HepG2 (cell line): Measurements from ENCODE around the gene ADI1. TPM values are rescaled to one million over a fixed set of nuclear protein-coding genes. Genes with fewer than 3 reads are reported as not detected.
A peak's percentile ranks its signal among the peaks of the same experiment; 100 is the strongest.

Experiments used
- ARID5B ChIP-seq: IDR thresholded peaks from 2 replicates; pipeline ENCODE4 v1.4.0; 2020; ENCODE audit warnings: mild to moderate bottlenecking, missing genetic modification reagents
- E2F1 ChIP-seq: sonication (generic); formaldehyde crosslinking; IDR thresholded peaks from 2 replicates; pipeline ENCODE4 v1.5.0; 2020; ENCODE audit warnings: missing genetic modification reagents
- ETV5 ChIP-seq: IDR thresholded peaks from 2 replicates; pipeline ENCODE4 v1.6.1; 2018; ENCODE audit warnings: missing biosample characterization, missing genetic modification reagents, inconsistent platforms, borderline replicate concordance
- GMEB2 ChIP-seq: IDR thresholded peaks from 2 replicates; pipeline ENCODE4 v1.6.1; 2016; ENCODE audit warnings: missing biosample characterization, missing genetic modification reagents, low read depth
- HOMEZ ChIP-seq: IDR thresholded peaks from 2 replicates; pipeline ENCODE4 v1.6.1; 2016; ENCODE audit warnings: low read depth
- HOXD1 ChIP-seq: sonication (generic); formaldehyde crosslinking; IDR thresholded peaks from 2 replicates; pipeline ENCODE4 v1.5.0; 2020; ENCODE audit warnings: missing genetic modification reagents
- KDM6A ChIP-seq: IDR thresholded peaks from 2 replicates; pipeline ENCODE4 v1.6.1; 2016; ENCODE audit warnings: low read depth
- RFX1 ChIP-seq: fragments of 450-650 bp; IDR thresholded peaks from 2 replicates; pipeline ENCODE4 v1.6.1; 2017
- SNRNP70 ChIP-seq: fragments of 200-400 bp; formaldehyde crosslinking; IDR thresholded peaks from 2 replicates; pipeline ENCODE4 v1.6.1; 2017; ENCODE audit warnings: mild to moderate bottlenecking, low read depth, low read length, moderate library complexity
- SP2 ChIP-seq: sonication (generic); formaldehyde crosslinking; IDR thresholded peaks from 2 replicates; pipeline ENCODE4 v1.5.1; 2020; ENCODE audit warnings: mild to moderate bottlenecking, missing genetic modification reagents
- THAP8 ChIP-seq: sonication (generic); formaldehyde crosslinking; IDR thresholded peaks from 2 replicates; pipeline ENCODE4 v1.5.1; 2020; ENCODE audit warnings: missing genetic modification reagents, mild to moderate bottlenecking, borderline replicate concordance
- ZBTB43 ChIP-seq: sonication (generic); formaldehyde crosslinking; conservative IDR thresholded peaks from 2 replicates; pipeline ENCODE4 v1.4.0; 2020; ENCODE audit warnings: missing genetic modification reagents
- ZNF232 ChIP-seq: sonication (generic); formaldehyde crosslinking; IDR thresholded peaks from 2 replicates; pipeline ENCODE4 v1.4.0; 2020; ENCODE audit warnings: missing genetic modification reagents, borderline replicate concordance
- ZNF251 ChIP-seq: sonication (generic); formaldehyde crosslinking; IDR thresholded peaks from 2 replicates; pipeline ENCODE4 v1.9.0; 2021; ENCODE audit warnings: mild to moderate bottlenecking, missing genetic modification reagents
- ZNF562 ChIP-seq: sonication (generic); formaldehyde crosslinking; IDR thresholded peaks from 2 replicates; pipeline ENCODE4 v1.8.0; 2022; ENCODE audit warnings: missing genetic modification reagents, borderline replicate concordance
- ZNF629 ChIP-seq: sonication (generic); formaldehyde crosslinking; conservative IDR thresholded peaks from 2 replicates; pipeline ENCODE4 v1.5.0; 2020; ENCODE audit warnings: missing genetic modification reagents
- ZNF777 ChIP-seq: sonication (generic); formaldehyde crosslinking; IDR thresholded peaks from 2 replicates; pipeline ENCODE4 v1.4.0; 2020; ENCODE audit warnings: missing genetic modification reagents
- polyA plus RNA-seq, 8 experiments: library from polyadenylated mRNA; depleted of rRNA in 3 of 8; stranded (reverse) in 7 of 8; unstranded in 1 of 8; fragments of >200 nt; fragmentation: Illumina TruSeq in 4 of 8; extraction: Trizol in 4 of 8; gene quantifications; 2 replicates each; pipeline versions ENCODE4 v1.2.1 to v1.2.3, GENCODE V29; 2011 to 2016; ENCODE audit warnings: low read depth in 4 of 8, missing spikeins in 1 of 8, mixed read lengths in 1 of 8; ENCODE audit not compliant: insufficient read depth in 1 of 8
- total RNA-seq, 5 experiments: library from RNA; depleted of rRNA; stranded (reverse); fragments of >200 nt; fragmentation: Illumina TruSeq; extraction: Trizol; gene quantifications; 2 replicates each; pipeline ENCODE4 v1.2.3, GENCODE V29; 2016; ENCODE audit warnings: low read depth in 1 of 5

The ADI1 gene
- total and polyA plus RNA-seq, 2 of the 13 experiments (the other 11 are each of a cell fraction or from before 2014, with no cell fraction given): 28.7 to 123 TPM

GRCh38 chr2:3536682-3537632, 17.6 kb upstream of the ADI1 start (continued):
- TF ChIP-seq ZNF629 (CRISPR knock-in tag): peak; percentile 11; the same call in 1 of the 2 replicates
- TF ChIP-seq HOXD1: 0 out of 2 replicates have a peak, but pooled peaks have one; percentile 46
- no peak for TF ChIP-seq ARID5B (CRISPR knock-in tag)
- TF ChIP-seq HOMEZ (CRISPR knock-in tag): 0 out of 2 replicates have a peak, but pooled peaks have one; percentile 51
- no peak for TF ChIP-seq SP2
- no peak for TF ChIP-seq SNRNP70
- TF ChIP-seq E2F1: peak; percentile 60; the same call in 1 of the 2 replicates
- TF ChIP-seq KDM6A (CRISPR knock-in tag): no peak
- TF ChIP-seq THAP8 (CRISPR knock-in tag): no peak
- peak; percentile 43; the same call in 1 of the 2 replicates for TF ChIP-seq ETV5 (CRISPR knock-in tag)
- TF ChIP-seq ZNF232: peak; percentile 38; the same call in 1 of the 2 replicates
- TF ChIP-seq RFX1: no peak
- TF ChIP-seq GMEB2 (CRISPR knock-in tag): no peak
- peak; percentile 72; the same call in 1 of the 2 replicates for TF ChIP-seq ZBTB43 (CRISPR knock-in tag)
- no peak for TF ChIP-seq ZNF562
- TF ChIP-seq ZNF777 (CRISPR knock-in tag): peak; percentile 64; the same call in 1 of the 2 replicates
- no peak for TF ChIP-seq ZNF251
